Measurements from ENCODE around the gene IFNK. TPM values are rescaled to one million over a fixed set of nuclear protein-coding genes. Genes with fewer than 3 reads are reported as not detected.

IFNK gene
- total RNA-seq, 1 experiment from 2014 or later, result not detected

DNA sequence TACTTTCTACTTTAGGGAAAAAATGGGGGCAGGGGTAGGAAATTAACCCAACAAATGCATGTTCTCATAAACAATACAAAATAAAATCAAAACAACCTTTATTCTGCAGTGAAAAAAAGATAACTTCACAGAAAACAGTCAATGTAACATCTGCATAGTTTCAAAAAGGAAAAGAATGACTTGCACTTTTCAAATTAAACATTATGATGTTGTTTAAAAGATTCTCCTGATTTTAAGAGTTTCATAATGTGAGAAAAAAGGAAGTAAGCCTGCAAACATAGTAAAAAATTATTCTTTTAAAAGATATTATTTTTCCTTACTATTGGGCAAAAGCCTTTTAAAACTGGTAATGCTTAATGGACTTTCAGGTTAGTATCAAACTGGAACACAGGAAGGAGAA, 41.6 kb downstream of the IFNK start:
- CTCF ChIA-PET, result no interaction called here
- Mint-ChIP-seq H3K36me3 (ENCODE audit: insufficient read depth, unreplicated experiment) (peaks cover 5% of the 10 kb centered on the region), H3K4me1 (ENCODE audit: low read depth, unreplicated experiment) (peaks cover 9% of the 10 kb centered on the region), H3K4me3 (ENCODE audit: low read depth, unreplicated experiment) (no peak overlapping the region), H3K27me3 (ENCODE audit: unreplicated experiment) (no peaks in the 10 kb centered on the region), H3K27ac (ENCODE audit: unreplicated experiment) (no peak overlapping the region), H3K9me3 (ENCODE audit: low read depth, unreplicated experiment) (no peaks in the 10 kb centered on the region)
- DNase-seq, result no peak
- BruUV-seq (replicated peaks), result no TSS peak
- TF ChIP-seq, protein P1, sequence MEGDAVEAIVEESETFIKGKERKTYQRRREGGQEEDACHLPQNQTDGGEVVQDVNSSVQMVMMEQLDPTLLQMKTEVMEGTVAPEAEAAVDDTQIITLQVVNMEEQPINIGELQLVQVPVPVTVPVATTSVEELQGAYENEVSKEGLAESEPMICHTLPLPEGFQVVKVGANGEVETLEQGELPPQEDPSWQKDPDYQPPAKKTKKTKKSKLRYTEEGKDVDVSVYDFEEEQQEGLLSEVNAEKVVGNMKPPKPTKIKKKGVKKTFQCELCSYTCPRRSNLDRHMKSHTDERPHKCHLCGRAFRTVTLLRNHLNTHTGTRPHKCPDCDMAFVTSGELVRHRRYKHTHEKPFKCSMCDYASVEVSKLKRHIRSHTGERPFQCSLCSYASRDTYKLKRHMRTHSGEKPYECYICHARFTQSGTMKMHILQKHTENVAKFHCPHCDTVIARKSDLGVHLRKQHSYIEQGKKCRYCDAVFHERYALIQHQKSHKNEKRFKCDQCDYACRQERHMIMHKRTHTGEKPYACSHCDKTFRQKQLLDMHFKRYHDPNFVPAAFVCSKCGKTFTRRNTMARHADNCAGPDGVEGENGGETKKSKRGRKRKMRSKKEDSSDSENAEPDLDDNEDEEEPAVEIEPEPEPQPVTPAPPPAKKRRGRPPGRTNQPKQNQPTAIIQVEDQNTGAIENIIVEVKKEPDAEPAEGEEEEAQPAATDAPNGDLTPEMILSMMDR (IDR thresholded peaks at IDR 0.05; ENCODE audit: unreplicated experiment), result no peak
- intact Hi-C loops (cut with micrococcal nuclease; ENCODE audit: unreplicated experiment), result loop anchor here (10.0 kb wide), 1 partner anchor 139 kb away; no protein-coding TSS in a partner anchor

DNA sequence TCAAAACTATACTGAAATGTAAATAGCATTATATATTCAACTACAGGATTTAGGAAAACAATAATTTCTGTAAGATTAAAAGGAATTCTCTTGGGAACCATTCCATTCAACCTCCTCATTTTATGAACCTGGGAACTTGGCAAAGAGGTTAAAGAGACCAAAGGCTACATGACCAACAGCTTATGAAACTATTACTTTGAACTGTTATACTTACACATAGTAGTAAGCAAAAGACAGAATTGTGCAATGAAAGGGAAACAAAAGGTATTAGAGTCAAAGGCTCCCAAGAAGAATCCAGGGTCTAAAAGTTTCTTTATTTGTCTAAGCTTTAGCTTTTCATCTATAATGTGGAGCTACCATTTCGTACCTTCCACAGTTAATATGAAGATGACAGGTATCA, 42.0 kb downstream of the IFNK start:
- no peak for DNase-seq
- intact Hi-C loops (cut with micrococcal nuclease; ENCODE audit: unreplicated experiment), result loop anchor here (10.0 kb wide), 1 partner anchor 139 kb away; no protein-coding TSS in a partner anchor
- Mint-ChIP-seq H3K27me3 (ENCODE audit: unreplicated experiment) (no peaks in the 10 kb centered on the region), H3K4me3 (ENCODE audit: low read depth, unreplicated experiment) (no peak overlapping the region), H3K9me3 (ENCODE audit: low read depth, unreplicated experiment) (no peaks in the 10 kb centered on the region), H3K27ac (ENCODE audit: unreplicated experiment) (no peak overlapping the region), H3K36me3 (ENCODE audit: insufficient read depth, unreplicated experiment) (peaks cover 5% of the 10 kb centered on the region), H3K4me1 (ENCODE audit: low read depth, unreplicated experiment) (peaks cover 9% of the 10 kb centered on the region)
- BruUV-seq (replicated peaks), result no TSS peak
- TF ChIP-seq, protein P1 (IDR thresholded peaks at IDR 0.05; ENCODE audit: unreplicated experiment), result no peak
- CTCF ChIA-PET, result no interaction called here

DNA sequence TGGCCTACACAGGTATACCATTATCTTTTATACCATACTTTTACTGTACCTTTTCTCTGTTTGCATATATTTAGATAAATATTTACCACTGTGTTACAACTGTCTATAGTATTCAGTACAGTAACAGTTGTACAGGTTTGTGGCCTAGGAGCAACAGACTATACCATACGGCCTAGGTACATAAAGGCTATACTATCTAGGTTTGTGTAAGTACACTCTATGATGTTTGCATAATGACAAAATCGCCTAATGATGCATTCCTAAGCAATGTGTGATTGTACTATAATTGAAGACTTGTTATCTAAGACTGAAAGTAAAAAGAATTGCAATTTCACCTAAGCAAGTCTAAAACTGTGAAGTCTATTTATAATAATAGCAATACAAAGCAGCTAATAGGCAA, 45.3 kb downstream of the IFNK start:
- H3K36me3 Mint-ChIP-seq (ENCODE audit: insufficient read depth, unreplicated experiment), result peaks cover 20% of the 10 kb centered on the region
- TF ChIP-seq, protein P1 (IDR thresholded peaks at IDR 0.05; ENCODE audit: unreplicated experiment), result no peak
- DNase-seq, result no peak
- no peak overlapping the region for H3K4me3 Mint-ChIP-seq (ENCODE audit: low read depth, unreplicated experiment)
- H3K27ac Mint-ChIP-seq (ENCODE audit: unreplicated experiment), result no peak overlapping the region
- intact Hi-C loops (cut with micrococcal nuclease; ENCODE audit: unreplicated experiment), result loop anchor here (10.0 kb wide), 1 partner anchor 135 kb away; no protein-coding TSS in a partner anchor
- no peaks in the 10 kb centered on the region for H3K27me3 Mint-ChIP-seq (ENCODE audit: unreplicated experiment)
- H3K9me3 Mint-ChIP-seq (ENCODE audit: low read depth, unreplicated experiment), result no peaks in the 10 kb centered on the region
- CTCF ChIA-PET, result no interaction called here
- H3K4me1 Mint-ChIP-seq (ENCODE audit: low read depth, unreplicated experiment), result no peaks in the 10 kb centered on the region
- BruUV-seq (replicated peaks), result no TSS peak

DNA sequence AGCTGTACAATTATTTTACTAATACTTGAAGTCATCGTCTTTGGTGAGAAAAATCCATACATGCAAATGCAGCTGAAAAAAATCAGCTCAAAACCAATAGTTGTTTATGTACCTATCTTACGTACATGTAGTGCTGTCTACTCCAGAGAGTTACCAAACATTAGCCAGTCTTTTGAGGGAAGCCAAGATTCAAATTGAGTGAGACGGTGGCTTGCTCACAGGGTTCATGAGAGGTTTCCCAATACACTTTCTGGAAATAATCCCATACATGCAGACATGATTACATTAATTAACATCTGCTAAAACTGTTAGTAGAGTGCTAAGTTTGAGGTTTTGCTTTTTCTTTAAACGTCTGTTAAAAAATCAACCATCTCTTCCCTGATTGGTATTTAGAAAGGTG, 46.9 kb downstream of the IFNK start:
- DNase-seq, result no peak
- BruUV-seq (replicated peaks), result no TSS peak
- no peaks in the 10 kb centered on the region for H3K27me3 Mint-ChIP-seq (ENCODE audit: unreplicated experiment)
- TF ChIP-seq, protein P1 (IDR thresholded peaks at IDR 0.05; ENCODE audit: unreplicated experiment), result no peak
- CTCF ChIA-PET, result interaction anchor here (0.8 kb wide), 1 partner anchor 352 kb away, joined by 3 read pairs; no protein-coding TSS in a partner anchor
- H3K9me3 Mint-ChIP-seq (ENCODE audit: low read depth, unreplicated experiment), result no peaks in the 10 kb centered on the region
- intact Hi-C loops (cut with micrococcal nuclease; ENCODE audit: unreplicated experiment), result loop anchor here (2.0 kb wide), 1 partner anchor 56 kb away; no protein-coding TSS in a partner anchor
- peaks cover 27% of the 10 kb centered on the region for H3K36me3 Mint-ChIP-seq (ENCODE audit: insufficient read depth, unreplicated experiment)
- H3K4me3 Mint-ChIP-seq (ENCODE audit: low read depth, unreplicated experiment), result no peak overlapping the region
- no peak overlapping the region for H3K27ac Mint-ChIP-seq (ENCODE audit: unreplicated experiment)
- H3K4me1 Mint-ChIP-seq (ENCODE audit: low read depth, unreplicated experiment), result no peaks in the 10 kb centered on the region

All from Calu3 (cell line).